HepG2 (cell line): ENCODE results near the gene HSPA1L. TPM values are rescaled to one million over a fixed set of nuclear protein-coding genes. Genes with fewer than 3 reads are reported as not detected.
A peak's percentile ranks its signal among the peaks of the same experiment; 100 is the strongest.

ENCODE experiments used
- CTCF ChIP-seq: sonication (generic); formaldehyde crosslinking; IDR thresholded peaks from 2 replicates; pipeline ENCODE4 v1.5.0; 2020; ENCODE audit warnings: mild to moderate bottlenecking, missing genetic modification reagents, moderate library complexity
- GTF2F1 ChIP-seq: fragments of 150-350 bp; IDR thresholded peaks from 2 replicates; pipeline ENCODE4 v1.6.1; 2014; ENCODE audit warnings: low read length
- HDAC1 ChIP-seq: sonication (generic); formaldehyde crosslinking; IDR thresholded peaks from 2 replicates; pipeline ENCODE4 v1.5.1; 2020; ENCODE audit warnings: mild to moderate bottlenecking, missing genetic modification reagents
- HNRNPK ChIP-seq: fragments of 200-400 bp; formaldehyde crosslinking; IDR thresholded peaks from 2 replicates; pipeline ENCODE4 v1.6.1; 2018; ENCODE audit warnings: low read length, low read depth, moderate library complexity, mild to moderate bottlenecking; ENCODE audit not compliant: poor library complexity, severe bottlenecking
- HOXA5 ChIP-seq: sonication (generic); formaldehyde crosslinking; IDR thresholded peaks from 2 replicates; pipeline ENCODE4 v1.4.0; 2020; ENCODE audit warnings: missing genetic modification reagents
- HOXD1 ChIP-seq: sonication (generic); formaldehyde crosslinking; IDR thresholded peaks from 2 replicates; pipeline ENCODE4 v1.5.0; 2020; ENCODE audit warnings: missing genetic modification reagents
- IRF9 ChIP-seq: sonication (generic); formaldehyde crosslinking; IDR thresholded peaks from 2 replicates; pipeline ENCODE4 v1.8.0; 2022; ENCODE audit warnings: missing genetic modification reagents, mild to moderate bottlenecking, borderline replicate concordance
- LRRFIP1 ChIP-seq: sonication (generic); formaldehyde crosslinking; conservative IDR thresholded peaks from 2 replicates; pipeline ENCODE4 v1.4.0; 2020; ENCODE audit warnings: missing genetic modification reagents
- MYC ChIP-seq: sonication (generic); formaldehyde crosslinking; IDR thresholded peaks from 2 replicates; pipeline ENCODE4 v1.9.0; 2021; ENCODE audit warnings: missing genetic modification reagents, borderline replicate concordance
- NPAS2 ChIP-seq: sonication (generic); formaldehyde crosslinking; IDR thresholded peaks from 2 replicates; pipeline ENCODE4 v1.8.0; 2022; ENCODE audit warnings: mild to moderate bottlenecking, missing genetic modification reagents, borderline replicate concordance
- NR3C1 ChIP-seq: sonication (generic); formaldehyde crosslinking; IDR thresholded peaks from 2 replicates; pipeline ENCODE4 v1.4.0; 2020; ENCODE audit warnings: missing genetic modification reagents
- SOX13 ChIP-seq, 3 experiments: fragments of 450-650 bp in 1 of 3; sonication (generic) in 1 of 3; formaldehyde crosslinking in 1 of 3; IDR thresholded peaks in 2 of 3; conservative IDR thresholded peaks in 1 of 3; 2 replicates each; pipeline versions ENCODE4 v1.5.0 to v1.6.1; 2016 to 2020; ENCODE audit warnings: antibody characterized with exemption in 1 of 3, mild to moderate bottlenecking in 1 of 3, missing compliant biosample characterization in 1 of 3, missing genetic modification reagents in 1 of 3, moderate library complexity in 1 of 3
- SRY ChIP-seq: sonication (generic); formaldehyde crosslinking; IDR thresholded peaks from 2 replicates; pipeline ENCODE4 v1.8.0; 2022; ENCODE audit warnings: mild to moderate bottlenecking, missing genetic modification reagents
- ZNF121 ChIP-seq: sonication (generic); formaldehyde crosslinking; IDR thresholded peaks from 2 replicates; pipeline ENCODE4 v1.5.0; 2020; ENCODE audit warnings: mild to moderate bottlenecking, missing genetic modification reagents
- ZNF251 ChIP-seq: sonication (generic); formaldehyde crosslinking; IDR thresholded peaks from 2 replicates; pipeline ENCODE4 v1.9.0; 2021; ENCODE audit warnings: mild to moderate bottlenecking, missing genetic modification reagents
- ZNF350 ChIP-seq: sonication (generic); formaldehyde crosslinking; IDR thresholded peaks from 2 replicates; pipeline ENCODE4 v1.4.0; 2020; ENCODE audit warnings: mild to moderate bottlenecking, low read depth, missing genetic modification reagents, borderline replicate concordance
- ZSCAN12 ChIP-seq: sonication (generic); formaldehyde crosslinking; IDR thresholded peaks from 2 replicates; pipeline ENCODE4 v1.9.0; 2021; ENCODE audit warnings: mild to moderate bottlenecking, missing genetic modification reagents
- ZZZ3 ChIP-seq: sonication (generic); formaldehyde crosslinking; IDR thresholded peaks from 2 replicates; pipeline ENCODE4 v1.4.0; 2020; ENCODE audit warnings: missing genetic modification reagents, mild to moderate bottlenecking, borderline replicate concordance
- polyA plus RNA-seq, 8 experiments: library from polyadenylated mRNA; depleted of rRNA in 3 of 8; stranded (reverse) in 7 of 8; unstranded in 1 of 8; fragments of >200 nt; fragmentation: Illumina TruSeq in 4 of 8; extraction: Trizol in 4 of 8; gene quantifications; 2 replicates each; pipeline versions ENCODE4 v1.2.1 to v1.2.3, GENCODE V29; 2011 to 2016; ENCODE audit warnings: low read depth in 4 of 8, missing spikeins in 1 of 8, mixed read lengths in 1 of 8; ENCODE audit not compliant: insufficient read depth in 1 of 8
- total RNA-seq, 5 experiments: library from RNA; depleted of rRNA; stranded (reverse); fragments of >200 nt; fragmentation: Illumina TruSeq; extraction: Trizol; gene quantifications; 2 replicates each; pipeline ENCODE4 v1.2.3, GENCODE V29; 2016; ENCODE audit warnings: low read depth in 1 of 5
- TF ChIP-seq, protein P1 (sequence below): sonication (generic); formaldehyde crosslinking; IDR thresholded peaks from 2 replicates; pipeline ENCODE4 v1.4.0; 2020; ENCODE audit warnings: mild to moderate bottlenecking, low read depth, missing genetic modification reagents

The HSPA1L gene
- total and polyA plus RNA-seq, 2 of the 13 experiments (the other 11 are each of a cell fraction or from before 2014, with no cell fraction given), result 0.55 to 1.0 TPM

DNA sequence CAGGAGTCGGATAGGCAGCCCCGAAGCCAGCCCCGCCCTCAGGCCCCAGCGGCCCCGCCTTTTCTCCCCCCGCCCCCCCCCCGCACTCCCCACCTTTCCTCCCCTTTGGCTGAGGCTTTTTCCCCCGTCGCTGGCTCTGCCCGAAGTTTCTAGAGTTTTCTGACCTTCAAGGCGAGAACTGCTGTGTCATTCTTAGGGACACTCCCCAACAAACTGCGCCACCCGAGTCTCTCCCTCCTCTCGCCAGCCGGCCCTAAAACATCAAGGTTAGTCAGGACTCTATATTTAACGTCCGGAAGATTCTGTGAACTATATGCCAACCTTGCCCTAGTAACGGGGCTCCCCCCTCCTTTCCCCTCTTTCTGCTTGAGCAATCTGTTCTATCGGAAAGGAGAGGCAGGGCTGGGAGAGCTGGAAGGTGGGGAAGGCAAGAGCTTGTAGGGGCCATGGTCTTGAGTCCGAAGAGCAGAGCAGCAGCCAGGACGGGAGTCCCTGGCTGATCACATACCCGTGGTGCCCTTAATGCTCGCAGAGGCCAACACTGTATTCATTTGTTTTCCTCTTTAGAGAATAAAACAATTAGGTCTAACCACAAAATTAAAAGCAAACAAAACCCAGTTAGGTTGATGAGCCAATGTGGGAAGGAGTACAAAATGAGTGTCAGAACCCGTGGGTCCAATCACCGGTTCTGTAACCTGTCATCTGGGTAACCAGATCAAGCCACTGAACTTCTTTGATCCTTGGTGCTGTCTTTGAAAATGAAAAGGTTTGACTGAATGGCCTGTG, 7.1 kb upstream of the HSPA1L start (continued):
- TF ChIP-seq IRF9 (no peak), ZNF251 (CRISPR knock-in tag) (peak; percentile 80; the same call in 1 of the 2 replicates), GTF2F1 (0 out of 2 replicates have a peak, but pooled peaks have one; percentile 40), NPAS2 (CRISPR knock-in tag) (no peak), ZZZ3 (0 out of 2 replicates have a peak, but pooled peaks have one; percentile 47), LRRFIP1 (CRISPR knock-in tag) (no peak), HDAC1 (CRISPR knock-in tag) (peak; percentile 15; the same call in 1 of the 2 replicates), SOX13 (IDR thresholded peaks at IDR 0.05) (no peak), SOX13 (CRISPR knock-in tag; conservative IDR thresholded peaks at IDR 0.05 in 1 of 2, IDR thresholded peaks at IDR 0.05 in 1 of 2) (peak in 1 of 2 experiments; percentile 7; a peak in 1 of 4 replicates), NR3C1 (no peak), HOXA5 (0 out of 2 replicates have a peak, but pooled peaks have one; percentile 36), CTCF (0 out of 2 replicates have a peak, but pooled peaks have one; percentile 13), ZSCAN12 (CRISPR knock-in tag) (peak; percentile 36; the same call in 1 of the 2 replicates), SRY (peak; percentile 33; the same call in 1 of the 2 replicates), ZNF121 (CRISPR knock-in tag) (no peak), ZNF350 (CRISPR knock-in tag) (0 out of 2 replicates have a peak, but pooled peaks have one; percentile 53), HNRNPK (peak; percentile 95), MYC (CRISPR knock-in tag) (no peak), HOXD1 (no peak)
- TF ChIP-seq, protein P1, sequence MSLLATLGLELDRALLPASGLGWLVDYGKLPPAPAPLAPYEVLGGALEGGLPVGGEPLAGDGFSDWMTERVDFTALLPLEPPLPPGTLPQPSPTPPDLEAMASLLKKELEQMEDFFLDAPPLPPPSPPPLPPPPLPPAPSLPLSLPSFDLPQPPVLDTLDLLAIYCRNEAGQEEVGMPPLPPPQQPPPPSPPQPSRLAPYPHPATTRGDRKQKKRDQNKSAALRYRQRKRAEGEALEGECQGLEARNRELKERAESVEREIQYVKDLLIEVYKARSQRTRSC, result no peak
